ENCODE data around the gene CP. TPM values are rescaled to one million over a fixed set of nuclear protein-coding genes. Genes with fewer than 3 reads are reported as not detected.

The CP gene
- total RNA-seq, 1 experiment from 2014 or later = 0.52 TPM

- no TSS peak for BruUV-seq (replicated peaks)
- no peaks in the 10 kb centered on the region for H3K9me2 ChIP-seq (ENCODE audit: insufficient read depth)
- no peak overlapping the region for H2AFZ ChIP-seq (ENCODE audit: low read depth, low read length, poor library complexity, severe bottlenecking)
- H3K79me2 ChIP-seq (ENCODE audit: insufficient read depth, low read length) = no peaks in the 10 kb centered on the region
- DNase-seq (ENCODE audit: low read depth, low spot score) (no peak), ATAC-seq (no peak)
- no peaks in the 10 kb centered on the region for H4K20me1 ChIP-seq (ENCODE audit: insufficient read depth)
- no peaks in the 10 kb centered on the region for H3K9me3 ChIP-seq (ENCODE audit: control insufficient read depth in 1 of 2, insufficient read depth in 1 of 2, low read depth in 1 of 2, low read length in 2 of 2)
- CTCF ChIA-PET = no interaction called here
- H3K4me1 ChIP-seq (ENCODE audit: control insufficient read depth in 1 of 2, insufficient read depth in 2 of 2, low read length in 2 of 2) = peaks cover 0 to 6% of the 10 kb centered on the region in 2 experiments; a peak in 2 of 4 replicates
- TF ChIP-seq TCF7L2 (IDR thresholded peaks at IDR 0.05; ENCODE audit: borderline replicate concordance, extremely low read depth, insufficient read depth, insufficient read length) = no peak
- H3K27me3 ChIP-seq (ENCODE audit: insufficient read depth, low read length) = no peaks in the 10 kb centered on the region
- no peaks in the 10 kb centered on the region for H3K36me3 ChIP-seq (ENCODE audit: control insufficient read depth in 1 of 2, insufficient read depth in 2 of 2, low read length in 2 of 2)
- no peak overlapping the region for H3K27ac ChIP-seq (ENCODE audit: low read depth, low read length)
- no peak overlapping the region for H3K4me3 ChIP-seq (replicated peaks in 1 of 2; ENCODE audit: low read depth in 1 of 2, low read length in 2 of 2)
- intact Hi-C loops (cut with micrococcal nuclease) = no loop called here
- no peak overlapping the region for H3K9ac ChIP-seq (ENCODE audit: low read length)
- POLR2A ChIA-PET = no interaction called here
- no peak overlapping the region for H3K4me2 ChIP-seq (ENCODE audit: low read length)
- RAD21 ChIA-PET (ENCODE audit: low non-redundant PET in 1 of 2, low total read pairs in 2 of 2, uncharacterized antibody in 2 of 2, unreplicated experiment in 2 of 2) = no interaction called here
These were observed 26.4 kb downstream of the CP start for GRCh38 chr3:149195221-149195620.

- no peak overlapping the region for H3K4me2 ChIP-seq (ENCODE audit: low read length)
- ATAC-seq (no peak), DNase-seq (ENCODE audit: low read depth, low spot score) (no peak)
- no peaks in the 10 kb centered on the region for H4K20me1 ChIP-seq (ENCODE audit: insufficient read depth)
- H3K27ac ChIP-seq (ENCODE audit: low read depth, low read length) = no peak overlapping the region
- H3K79me2 ChIP-seq (ENCODE audit: insufficient read depth, low read length) = no peaks in the 10 kb centered on the region
- no peak overlapping the region for H3K4me3 ChIP-seq (replicated peaks in 1 of 2; ENCODE audit: low read depth in 1 of 2, low read length in 2 of 2)
- no peaks in the 10 kb centered on the region for H3K9me3 ChIP-seq (ENCODE audit: control insufficient read depth in 1 of 2, insufficient read depth in 1 of 2, low read depth in 1 of 2, low read length in 2 of 2)
- no peak overlapping the region for H3K9ac ChIP-seq (ENCODE audit: low read length)
- TF ChIP-seq EGR1 (IDR thresholded peaks at IDR 0.05; ENCODE audit: low read depth) = no peak
- TF ChIP-seq CBX3 (IDR thresholded peaks at IDR 0.05; ENCODE audit: low read depth) = no peak
- no peaks in the 10 kb centered on the region for H3K36me3 ChIP-seq (ENCODE audit: control insufficient read depth in 1 of 2, insufficient read depth in 2 of 2, low read length in 2 of 2)
- H3K4me1 ChIP-seq (ENCODE audit: control insufficient read depth in 1 of 2, insufficient read depth in 2 of 2, low read length in 2 of 2) = no peaks in the 10 kb centered on the region
- CTCF ChIA-PET = no interaction called here
- no peaks in the 10 kb centered on the region for H3K27me3 ChIP-seq (ENCODE audit: insufficient read depth, low read length)
- H3K9me2 ChIP-seq (ENCODE audit: insufficient read depth) = no peaks in the 10 kb centered on the region
- intact Hi-C loops (cut with micrococcal nuclease) = no loop called here
- H2AFZ ChIP-seq (ENCODE audit: low read depth, low read length, poor library complexity, severe bottlenecking) = no peak overlapping the region
- RAD21 ChIA-PET (ENCODE audit: low non-redundant PET in 1 of 2, low total read pairs in 2 of 2, uncharacterized antibody in 2 of 2, unreplicated experiment in 2 of 2) = no interaction called here
- no TSS peak for BruUV-seq (replicated peaks)
- POLR2A ChIA-PET = interaction anchor here (1.7 kb wide), 1 partner anchor 9 kb away, joined by 3 read pairs; no protein-coding TSS in a partner anchor
These were observed 33.1 kb downstream of the CP start for GRCh38 chr3:149188494-149188893.

- DNase-seq (ENCODE audit: low read depth, low spot score) = no peak
- no peak overlapping the region for H3K9ac ChIP-seq (ENCODE audit: low read length)
- H3K9me2 ChIP-seq (ENCODE audit: insufficient read depth) = no peaks in the 10 kb centered on the region
- no peaks in the 10 kb centered on the region for H3K79me2 ChIP-seq (ENCODE audit: insufficient read depth, low read length)
- RAD21 ChIA-PET (ENCODE audit: low non-redundant PET in 1 of 2, low total read pairs in 2 of 2, uncharacterized antibody in 2 of 2, unreplicated experiment in 2 of 2) = no interaction called here
- H3K9me3 ChIP-seq (ENCODE audit: control insufficient read depth in 1 of 2, insufficient read depth in 1 of 2, low read depth in 1 of 2, low read length in 2 of 2) = no peaks in the 10 kb centered on the region
- no peak for ATAC-seq
- no peak overlapping the region for H2AFZ ChIP-seq (ENCODE audit: low read depth, low read length, poor library complexity, severe bottlenecking)
- no TSS peak for BruUV-seq (replicated peaks)
- POLR2A ChIA-PET = no interaction called here
- H3K4me3 ChIP-seq (replicated peaks in 1 of 2; ENCODE audit: low read depth in 1 of 2, low read length in 2 of 2) = no peak overlapping the region
- no peaks in the 10 kb centered on the region for H4K20me1 ChIP-seq (ENCODE audit: insufficient read depth)
- H3K36me3 ChIP-seq (ENCODE audit: control insufficient read depth in 1 of 2, insufficient read depth in 2 of 2, low read length in 2 of 2) = no peaks in the 10 kb centered on the region
- no peaks in the 10 kb centered on the region for H3K27me3 ChIP-seq (ENCODE audit: insufficient read depth, low read length)
- CTCF ChIA-PET = no interaction called here
- no peak overlapping the region for H3K4me2 ChIP-seq (ENCODE audit: low read length)
- no peaks in the 10 kb centered on the region for H3K4me1 ChIP-seq (ENCODE audit: control insufficient read depth in 1 of 2, insufficient read depth in 2 of 2, low read length in 2 of 2)
- no peak overlapping the region for H3K27ac ChIP-seq (ENCODE audit: low read depth, low read length)
- intact Hi-C loops (cut with micrococcal nuclease) = no loop called here
- no peak for TF ChIP-seq JUND (IDR thresholded peaks at IDR 0.05)
- TF ChIP-seq EZH2phosphoT487 (IDR thresholded peaks at IDR 0.05; ENCODE audit: borderline replicate concordance) = no peak
- TF ChIP-seq TCF7L2 (IDR thresholded peaks at IDR 0.05; ENCODE audit: borderline replicate concordance, extremely low read depth, insufficient read depth, insufficient read length) = no peak
- no peak for TF ChIP-seq ZNF274 (IDR thresholded peaks at IDR 0.05; ENCODE audit: low read depth, low read length)
- TF ChIP-seq SP1 (IDR thresholded peaks at IDR 0.05; ENCODE audit: low read depth) = no peak
- TF ChIP-seq POLR2A (IDR thresholded peaks at IDR 0.05; ENCODE audit: borderline replicate concordance, extremely low read depth, insufficient read depth, insufficient read length) = no peak
- TF ChIP-seq CEBPB (IDR thresholded peaks at IDR 0.05; ENCODE audit: low read depth) = no peak
- TF ChIP-seq ZBTB33 (IDR thresholded peaks at IDR 0.05; ENCODE audit: extremely low read depth, insufficient replicate concordance, low read length) = no peak
- no peak for TF ChIP-seq ZFX (IDR thresholded peaks at IDR 0.05)
These were observed 34.9 kb downstream of the CP start for GRCh38 chr3:149186721-149187120.
